ENCODE data around the gene PDE9A. TPM values are rescaled to one million over a fixed set of nuclear protein-coding genes. Genes with fewer than 3 reads are reported as not detected.

The PDE9A gene
- total and polyA plus RNA-seq, 2 donors (not counting 3 experiments of a cell fraction or from before 2014, with no cell fraction given): 0.28 to 2.2 TPM

DNA sequence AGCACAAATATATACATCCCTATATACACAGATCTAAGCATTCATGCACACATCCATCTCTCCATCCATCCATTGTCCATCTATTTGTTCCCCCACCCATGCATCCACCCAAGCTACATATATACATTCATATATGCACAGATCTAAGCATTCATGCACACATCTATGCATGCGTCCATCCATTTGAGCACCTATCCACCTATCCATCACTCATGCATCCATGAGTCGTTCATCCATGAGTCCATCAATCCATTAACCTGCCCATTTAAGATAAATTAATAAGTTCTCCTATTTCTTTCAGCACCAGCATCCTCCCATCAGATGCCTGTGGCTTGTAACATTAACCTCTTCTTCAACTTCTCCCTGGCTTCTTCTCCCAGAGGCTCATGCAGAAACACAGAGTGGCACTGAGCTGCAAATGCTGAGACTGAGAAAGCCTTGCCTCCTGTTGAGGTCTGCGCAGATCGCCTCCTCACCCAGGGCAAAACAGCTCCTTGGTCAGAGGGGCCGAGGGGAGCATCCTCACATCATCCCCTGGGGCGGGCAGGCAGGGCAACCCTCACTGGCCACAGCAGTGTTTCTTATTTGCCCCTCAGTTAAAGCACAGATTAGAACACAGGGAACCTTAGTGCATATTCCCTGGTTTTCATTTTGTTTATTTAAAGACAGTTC lies 17.4 kb upstream of the PDE9A start:
- FAIRE-seq: no peak

More for the DNA sequence above, 17.4 kb upstream of the PDE9A start:
- Histone ChIP-seq H3K9ac (replicated peaks; ENCODE audit: extremely low read depth, insufficient read depth, low read length) (no peak overlapping the region), H3K4me1 (ENCODE audit: control insufficient read depth, extremely low read depth, insufficient read depth, low read length) (no peaks in the 10 kb centered on the region), H3K36me3 (ENCODE audit: control insufficient read depth in 2 of 2, extremely low read depth in 1 of 2, insufficient read depth in 2 of 2, low read length in 2 of 2) (no peaks in the 10 kb centered on the region), H3K4me3 (replicated peaks in 1 of 3; ENCODE audit: insufficient read depth in 1 of 3, low read depth in 1 of 3, low read length in 3 of 3) (no peak overlapping the region), H2AFZ (ENCODE audit: low read depth, low read length) (no peak overlapping the region), H3K27me3 (ENCODE audit: control insufficient read depth in 2 of 2, insufficient read depth in 2 of 2, low read length in 2 of 2) (peaks cover 1 to 5% of the 10 kb centered on the region in 2 experiments), H3K79me2 (ENCODE audit: control insufficient read depth, insufficient read depth, low read length) (no peaks in the 10 kb centered on the region), H4K20me1 (replicated peaks; ENCODE audit: control insufficient read depth, extremely low read depth, insufficient read depth, low read length) (no peaks in the 10 kb centered on the region), H3K27ac (ENCODE audit: insufficient read depth, low read depth, low read length) (no peak overlapping the region), H3K9me1 (replicated peaks; ENCODE audit: control insufficient read depth, extremely low read depth, insufficient read depth, low read length) (no peaks in the 10 kb centered on the region), H3K4me2 (ENCODE audit: insufficient read depth, low read length) (no peak overlapping the region), H3K9me3 (replicated peaks; ENCODE audit: control insufficient read depth, insufficient read depth, low read length) (no peaks in the 10 kb centered on the region)
- ChIA-PET POLR2A (no interaction called here), CTCF (no interaction called here)
- BruUV-seq (replicated peaks): no TSS peak
- DNase-seq (ENCODE audit: low read depth, low spot score): no peak
- no peak for TF ChIP-seq MYC (IDR thresholded peaks at IDR 0.05; ENCODE audit: low read depth, low read length)
- TF ChIP-seq POLR2A (IDR thresholded peaks at IDR 0.05; ENCODE audit: low read depth, low read length): no peak
- TF ChIP-seq, protein P1, sequence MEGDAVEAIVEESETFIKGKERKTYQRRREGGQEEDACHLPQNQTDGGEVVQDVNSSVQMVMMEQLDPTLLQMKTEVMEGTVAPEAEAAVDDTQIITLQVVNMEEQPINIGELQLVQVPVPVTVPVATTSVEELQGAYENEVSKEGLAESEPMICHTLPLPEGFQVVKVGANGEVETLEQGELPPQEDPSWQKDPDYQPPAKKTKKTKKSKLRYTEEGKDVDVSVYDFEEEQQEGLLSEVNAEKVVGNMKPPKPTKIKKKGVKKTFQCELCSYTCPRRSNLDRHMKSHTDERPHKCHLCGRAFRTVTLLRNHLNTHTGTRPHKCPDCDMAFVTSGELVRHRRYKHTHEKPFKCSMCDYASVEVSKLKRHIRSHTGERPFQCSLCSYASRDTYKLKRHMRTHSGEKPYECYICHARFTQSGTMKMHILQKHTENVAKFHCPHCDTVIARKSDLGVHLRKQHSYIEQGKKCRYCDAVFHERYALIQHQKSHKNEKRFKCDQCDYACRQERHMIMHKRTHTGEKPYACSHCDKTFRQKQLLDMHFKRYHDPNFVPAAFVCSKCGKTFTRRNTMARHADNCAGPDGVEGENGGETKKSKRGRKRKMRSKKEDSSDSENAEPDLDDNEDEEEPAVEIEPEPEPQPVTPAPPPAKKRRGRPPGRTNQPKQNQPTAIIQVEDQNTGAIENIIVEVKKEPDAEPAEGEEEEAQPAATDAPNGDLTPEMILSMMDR (IDR thresholded peaks at IDR 0.05; ENCODE audit: extremely low read depth in 1 of 2, insufficient read depth in 1 of 2, low read depth in 1 of 2, low read length in 2 of 2): no peak
- no peak for TF ChIP-seq GATA2 (IDR thresholded peaks at IDR 0.05; ENCODE audit: insufficient read depth, insufficient read length, low read depth, low read length)
- no peak for TF ChIP-seq POLR2AphosphoS5 (IDR thresholded peaks at IDR 0.05; ENCODE audit: insufficient read depth, low read depth, low read length)
- intact Hi-C loops (cut with micrococcal nuclease): no loop called here
- dilution Hi-C loops (cut with MboI; ENCODE audit: extremely low pct_ligation_motif_present, low sequenced_read_pairs): no loop called here
